Measurements from ENCODE around the gene HNRNPA0.

DNA sequence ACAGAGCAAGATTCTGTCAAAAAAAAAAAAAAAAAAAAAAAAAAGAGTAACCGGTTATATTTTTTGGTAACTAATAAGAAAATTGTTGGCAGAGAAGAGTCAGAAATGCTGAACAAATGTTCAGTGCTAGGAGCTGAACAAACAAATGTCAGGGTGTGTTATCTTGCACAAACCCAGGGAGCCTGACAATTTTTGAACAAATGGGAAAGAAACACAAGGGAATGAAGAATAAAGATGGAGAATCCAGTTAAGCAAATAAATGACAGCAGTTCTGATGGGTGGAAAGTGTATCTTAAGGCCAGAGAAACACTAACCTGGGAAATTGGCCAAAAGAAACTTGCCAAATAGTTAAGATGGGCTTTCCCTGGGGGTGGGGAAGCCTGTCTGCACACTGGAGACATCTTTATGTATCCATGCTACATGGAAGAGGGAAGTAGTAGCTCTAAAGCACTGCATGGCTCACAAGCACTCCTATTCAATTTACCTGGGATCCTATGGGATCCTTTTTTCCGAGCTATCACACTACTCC is 42.0 kb downstream of the HNRNPA0 start:
- TF ChIP-seq CTCF (IDR thresholded peaks at IDR 0.05) (no peak), POLR2AphosphoS5 (IDR thresholded peaks at IDR 0.05) (no peak), POLR2A (IDR thresholded peaks at IDR 0.05) (no peak), EP300 (IDR thresholded peaks at IDR 0.05; ENCODE audit: low read depth) (no peak)

Measured in transverse colon (tissue), 4 donors.